Stimulated activated CD8-positive, alpha-beta memory T cell treated with anti-CD3 and anti-CD28 coated beads, Interleukin-12 subunit alpha, Interleukin-12 subunit beta, amount 100 ng/mL, for 1 hour (primary cell): ENCODE measurements around the gene MED27.
A peak's percentile ranks its signal among the peaks of the same experiment; 100 is the strongest.

Source experiments
- DNase-seq: peaks from one replicate; pipeline ENCODE4 v3.0.0-alpha.2; 2020; ENCODE audit warnings: low read depth

The MED27 gene

GRCh38 chr9:132079391-132080091 lies at the start of gene MED27:
Gene MED27 (minus strand): TSS chr9:132079867. CDS start chr9:132079844, 23 bp downstream.
- DNase-seq: peak; percentile 89

- DNase-seq: no peak
Observed at GRCh38 chr9:132127888-132128534, 48.3 kb upstream of the MED27 start.

GRCh38 chr9:132126680-132127236 lies 47.1 kb upstream of the MED27 start:
- DNase-seq: no peak

- no peak for DNase-seq
Observed at GRCh38 chr9:132125944-132126679, 46.4 kb upstream of the MED27 start.

- DNase-seq: no peak
Observed at GRCh38 chr9:132125361-132125760, 45.7 kb upstream of the MED27 start.

GRCh38 chr9:132124800-132125199 lies 45.1 kb upstream of the MED27 start:
- DNase-seq: no peak

- DNase-seq: no peak
Observed at GRCh38 chr9:132121021-132121420, 41.4 kb upstream of the MED27 start.

GRCh38 chr9:132117694-132118093 lies 38.0 kb upstream of the MED27 start:
- DNase-seq: no peak

- no peak for DNase-seq
Observed at GRCh38 chr9:132116583-132116982, 36.9 kb upstream of the MED27 start.

- DNase-seq: peak; percentile 2
Observed at GRCh38 chr9:132114102-132114707, 34.5 kb upstream of the MED27 start.

- DNase-seq: no peak
Observed at GRCh38 chr9:132109291-132109690, 29.6 kb upstream of the MED27 start.

- no peak for DNase-seq
Observed at GRCh38 chr9:132108728-132109127, 29.1 kb upstream of the MED27 start.

- no peak for DNase-seq
Observed at GRCh38 chr9:132099741-132100407, 20.2 kb upstream of the MED27 start.

- no peak for DNase-seq
Observed at GRCh38 chr9:132099167-132099566, 19.5 kb upstream of the MED27 start.

- DNase-seq: no peak
Observed at GRCh38 chr9:132094314-132094791, 14.7 kb upstream of the MED27 start.

GRCh38 chr9:132090771-132091170 lies 11.1 kb upstream of the MED27 start:
- DNase-seq: no peak

- no peak for DNase-seq
Observed at GRCh38 chr9:132087438-132088030, 7.9 kb upstream of the MED27 start.

GRCh38 chr9:132082188-132082587 lies 2.5 kb upstream of the MED27 start:
- no peak for DNase-seq

- DNase-seq: no peak
Observed at GRCh38 chr9:132078699-132079356, 839 bp downstream of the MED27 start.

- no peak for DNase-seq
Observed at GRCh38 chr9:132077881-132078698, 1.6 kb downstream of the MED27 start.
